Stomach (tissue), 9 donors: ENCODE results near the gene POLR3E. TPM values are rescaled to one million over a fixed set of nuclear protein-coding genes. Genes with fewer than 3 reads are reported as not detected.
A peak's percentile ranks its signal among the peaks of the same experiment; 100 is the strongest.

Experiments used
- DNase-seq, 2 donors: peaks; one replicate each; pipeline versions ENCODE4 v3.0.0 to v3.0.0-alpha.2; 2013 to 2019
- H3K27ac ChIP-seq, 5 donors: fragments of 200-600 bp in 4 of 5; sonication (generic) in 4 of 5; one replicate each; pipeline ENCODE4 v1.5.1; 2013 to 2019; ENCODE audit warnings: mild to moderate bottlenecking in 1 of 5, moderate library complexity in 1 of 5
- H3K27me3 ChIP-seq, 3 donors: fragments of 200-600 bp; sonication (generic); one replicate each; pipeline ENCODE4 v1.5.1; 2017 to 2019; ENCODE audit warnings: mixed run types in 1 of 3
- H3K36me3 ChIP-seq, 4 donors: fragments of 200-600 bp; sonication (generic); 1 replicate in 3 of 4; 2 replicates in 1 of 4; pipeline ENCODE4 v1.5.1; 2016 to 2019
- H3K4me1 ChIP-seq, 4 donors: fragments of 200-600 bp; sonication (generic); one replicate each; pipeline ENCODE4 v1.5.1; 2016 to 2019
- H3K4me3 ChIP-seq, 4 donors: fragments of 200-600 bp; sonication (generic) in 3 of 4; one replicate each; pipeline ENCODE4 v1.5.1; 2016 to 2019; ENCODE audit warnings: mild to moderate bottlenecking in 1 of 4
- H3K9me3 ChIP-seq, 4 donors: fragments of 200-600 bp; sonication (generic); one replicate each; pipeline ENCODE4 v1.5.1; 2016 to 2019
- EP300 ChIP-seq: sonication (generic); formaldehyde crosslinking; IDR thresholded peaks from one replicate; pipeline ENCODE4 v1.6.1; 2017; ENCODE audit warnings: antibody characterized with exemption
- POLR2A ChIP-seq, 4 donors: fragments of 450-650 bp; IDR thresholded peaks; one replicate each; pipeline ENCODE4 v1.6.1; 2016; ENCODE audit warnings: antibody characterized with exemption in 4 of 4, control low read depth in 2 of 4, mild to moderate bottlenecking in 1 of 4, moderate library complexity in 1 of 4
- POLR2AphosphoS5 ChIP-seq, 3 donors: sonication (generic); formaldehyde crosslinking; IDR thresholded peaks; one replicate each; pipeline ENCODE4 v1.6.1; 2016; ENCODE audit warnings: antibody characterized with exemption in 3 of 3
- WGBS, 5 donors: extraction: QIAGEN DNeasy Blood & Tissue Kit in 3 of 5; methylation state at CpG; one replicate each; pipeline versions ENCODE4 v1.1.5 to v1.1.7; 2013 to 2018; 5-methylcytosine and 5-hydroxymethylcytosine counted together
- intact Hi-C: fragments of 100-400 bp; cut with DNase I; formaldehyde crosslinking; loops from one replicate; pipeline ENCODE4 v1.15.1; 2023; ENCODE audit warnings: low total_unique reads
- polyA plus RNA-seq, 3 donors: library from polyadenylated mRNA; stranded (reverse); fragments of 200-250 nt; gene quantifications; one replicate each; pipeline ENCODE4 v1.2.3, GENCODE V29; 2013
- total RNA-seq, 5 donors: library from RNA; depleted of rRNA; stranded (reverse); fragments of >200 nt; gene quantifications; one replicate each; pipeline versions ENCODE4 v1.1.0 to v1.2.3, GENCODE V29; 2014 to 2016
- TF ChIP-seq, protein P1 (sequence below), 7 experiments: fragments of 450-650 bp in 4 of 7; fragments of 200-600 bp in 3 of 7; sonication (generic) in 3 of 7; IDR thresholded peaks; one replicate each; pipeline ENCODE4 v1.5.1; 2016 to 2019; ENCODE audit warnings: antibody characterized with exemption in 7 of 7, control low read depth in 2 of 7, mild to moderate bottlenecking in 1 of 7
- donor health status: healthy with polysubstance abuse.
- donor health status: Bipolar disorder and iron deficiency.
- donor health status: healthy.

Gene POLR3E
- total and polyA plus RNA-seq, 8 donors, result 13.1 to 99.1 (median 51.9) TPM

DNA sequence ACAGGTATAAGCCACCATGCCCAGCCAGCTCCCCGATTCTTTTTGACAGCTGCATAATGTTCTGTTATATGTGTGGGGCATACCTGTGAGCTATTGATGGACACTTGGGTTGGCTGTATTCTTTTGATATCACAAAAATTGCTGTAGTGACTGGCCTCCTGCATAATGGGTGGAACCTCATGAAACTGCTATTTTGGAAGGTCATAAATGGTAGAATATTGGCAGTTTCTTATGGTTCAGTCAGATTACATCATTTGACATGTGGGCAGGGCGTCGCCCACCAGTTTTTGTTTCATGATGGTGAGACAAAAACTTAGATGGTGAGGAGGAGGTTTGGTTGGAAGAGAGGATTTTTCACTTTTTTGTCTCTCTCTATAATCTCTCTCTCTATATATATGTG is 26.7 kb upstream of the POLR3E start:
- no peaks in the 10 kb centered on the region for H3K27me3 ChIP-seq
- peaks cover 0 to 9% (median 4%) of the 10 kb centered on the region in 4 donors for H3K4me1 ChIP-seq
- no peaks in the 10 kb centered on the region for H3K9me3 ChIP-seq
- no peak for DNase-seq
- H3K4me3 ChIP-seq, result no peak overlapping the region
- intact Hi-C loops, result no loop called here
- H3K27ac ChIP-seq, result no peak overlapping the region
- peaks cover 56 to 100% (median 100%) of the 10 kb centered on the region in 4 donors for H3K36me3 ChIP-seq
- TF ChIP-seq EP300, result no peak
- no peak for TF ChIP-seq POLR2A (IDR thresholded peaks at IDR 0.05)
- TF ChIP-seq, protein P1, sequence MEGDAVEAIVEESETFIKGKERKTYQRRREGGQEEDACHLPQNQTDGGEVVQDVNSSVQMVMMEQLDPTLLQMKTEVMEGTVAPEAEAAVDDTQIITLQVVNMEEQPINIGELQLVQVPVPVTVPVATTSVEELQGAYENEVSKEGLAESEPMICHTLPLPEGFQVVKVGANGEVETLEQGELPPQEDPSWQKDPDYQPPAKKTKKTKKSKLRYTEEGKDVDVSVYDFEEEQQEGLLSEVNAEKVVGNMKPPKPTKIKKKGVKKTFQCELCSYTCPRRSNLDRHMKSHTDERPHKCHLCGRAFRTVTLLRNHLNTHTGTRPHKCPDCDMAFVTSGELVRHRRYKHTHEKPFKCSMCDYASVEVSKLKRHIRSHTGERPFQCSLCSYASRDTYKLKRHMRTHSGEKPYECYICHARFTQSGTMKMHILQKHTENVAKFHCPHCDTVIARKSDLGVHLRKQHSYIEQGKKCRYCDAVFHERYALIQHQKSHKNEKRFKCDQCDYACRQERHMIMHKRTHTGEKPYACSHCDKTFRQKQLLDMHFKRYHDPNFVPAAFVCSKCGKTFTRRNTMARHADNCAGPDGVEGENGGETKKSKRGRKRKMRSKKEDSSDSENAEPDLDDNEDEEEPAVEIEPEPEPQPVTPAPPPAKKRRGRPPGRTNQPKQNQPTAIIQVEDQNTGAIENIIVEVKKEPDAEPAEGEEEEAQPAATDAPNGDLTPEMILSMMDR (IDR thresholded peaks at IDR 0.05), result no peak
- TF ChIP-seq POLR2AphosphoS5 (IDR thresholded peaks at IDR 0.05), result no peak
- 91 to 97% (median 96%) methylated on average over 3 of the region's 3 CpGs for WGBS, 5 donors

DNA sequence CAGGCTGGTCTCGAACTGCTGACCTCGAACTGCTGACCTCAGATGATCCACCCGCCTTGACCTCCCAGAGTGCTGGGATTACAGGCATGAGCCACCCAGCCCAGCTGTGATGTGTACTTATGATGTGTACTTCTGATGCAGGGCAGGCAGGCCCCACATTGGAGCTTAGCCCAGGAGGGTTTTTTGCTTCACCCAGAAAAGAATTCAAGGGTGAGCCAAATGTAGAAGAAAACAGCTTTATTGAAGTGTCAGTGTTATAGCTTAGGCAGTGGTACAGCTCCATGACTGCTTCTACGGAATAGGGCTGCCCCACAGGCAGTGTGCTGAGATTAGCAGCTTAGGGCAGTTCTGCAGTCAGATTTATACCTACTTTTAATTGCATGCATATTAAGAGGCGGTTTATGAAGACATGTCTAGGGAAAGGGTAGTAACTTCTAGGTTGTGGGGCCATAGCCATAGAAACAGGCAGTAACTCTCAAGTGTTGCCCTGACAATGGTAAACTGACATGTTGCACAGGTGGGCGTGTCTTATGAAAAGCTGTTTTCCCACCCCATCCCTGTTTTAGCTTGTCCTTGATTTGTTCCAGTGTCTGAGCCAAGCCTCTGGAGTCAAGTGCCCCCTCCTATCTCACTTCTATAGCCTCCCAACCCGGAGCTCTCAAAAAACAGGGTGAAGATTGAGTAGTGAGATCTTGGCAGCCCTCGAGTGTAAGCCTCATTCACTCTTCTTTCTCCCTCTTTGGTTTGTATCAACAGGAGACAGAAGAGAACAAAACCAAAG is 24.1 kb upstream of the POLR3E start:
- Histone ChIP-seq H3K4me1 (peaks cover 0 to 11% (median 5%) of the 10 kb centered on the region in 4 donors), H3K9me3 (no peaks in the 10 kb centered on the region), H3K27ac (peak overlapping the region in 2 of 5 donors; percentile 4 to 34), H3K27me3 (no peaks in the 10 kb centered on the region), H3K4me3 (no peak overlapping the region), H3K36me3 (peaks cover 39 to 100% (median 99%) of the 10 kb centered on the region in 4 donors)
- TF ChIP-seq POLR2AphosphoS5 (IDR thresholded peaks at IDR 0.05), result peak in 1 of 3 donors; percentile 15
- TF ChIP-seq, protein P1 (IDR thresholded peaks at IDR 0.05), result no peak
- DNase-seq, result no peak
- intact Hi-C loops, result no loop called here
- WGBS, 5 donors, result 70 to 82% (median 78%) methylated on average over 8 of the region's 8 CpGs

DNA sequence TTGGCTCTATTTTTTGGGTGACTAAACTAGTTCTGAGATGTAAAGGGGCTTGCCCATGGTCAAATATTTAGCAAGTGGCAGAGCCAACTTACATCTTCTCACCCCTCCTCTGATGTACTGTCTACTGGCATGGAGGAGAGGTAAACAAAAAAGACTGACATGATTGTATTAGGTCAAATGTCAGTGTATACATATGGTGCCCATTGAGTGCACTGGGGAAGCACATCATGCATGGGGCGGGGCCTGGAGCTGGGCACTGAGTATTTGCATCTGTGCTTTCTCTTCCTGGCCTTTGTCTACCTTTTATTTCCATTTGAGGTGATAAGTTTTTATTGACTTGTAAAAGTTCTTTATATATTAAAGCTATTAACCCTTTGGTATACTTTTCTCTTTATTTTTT is 22.3 kb upstream of the POLR3E start:
- Histone ChIP-seq H3K4me1 (peaks cover 0 to 24% (median 7%) of the 10 kb centered on the region in 4 donors), H3K4me3 (no peak overlapping the region), H3K36me3 (peaks cover 30 to 96% (median 93%) of the 10 kb centered on the region in 4 donors), H3K9me3 (no peaks in the 10 kb centered on the region), H3K27me3 (no peaks in the 10 kb centered on the region), H3K27ac (no peak overlapping the region)
- intact Hi-C loops, result no loop called here
- no peak for DNase-seq
- 89 to 100% (median 96%) methylated on average over 1 of the region's 1 CpG for WGBS, 5 donors
- TF ChIP-seq POLR2AphosphoS5 (IDR thresholded peaks at IDR 0.05) (no peak), EP300 (no peak), POLR2A (IDR thresholded peaks at IDR 0.05) (no peak)
- TF ChIP-seq, protein P1 (IDR thresholded peaks at IDR 0.05), result no peak

DNA sequence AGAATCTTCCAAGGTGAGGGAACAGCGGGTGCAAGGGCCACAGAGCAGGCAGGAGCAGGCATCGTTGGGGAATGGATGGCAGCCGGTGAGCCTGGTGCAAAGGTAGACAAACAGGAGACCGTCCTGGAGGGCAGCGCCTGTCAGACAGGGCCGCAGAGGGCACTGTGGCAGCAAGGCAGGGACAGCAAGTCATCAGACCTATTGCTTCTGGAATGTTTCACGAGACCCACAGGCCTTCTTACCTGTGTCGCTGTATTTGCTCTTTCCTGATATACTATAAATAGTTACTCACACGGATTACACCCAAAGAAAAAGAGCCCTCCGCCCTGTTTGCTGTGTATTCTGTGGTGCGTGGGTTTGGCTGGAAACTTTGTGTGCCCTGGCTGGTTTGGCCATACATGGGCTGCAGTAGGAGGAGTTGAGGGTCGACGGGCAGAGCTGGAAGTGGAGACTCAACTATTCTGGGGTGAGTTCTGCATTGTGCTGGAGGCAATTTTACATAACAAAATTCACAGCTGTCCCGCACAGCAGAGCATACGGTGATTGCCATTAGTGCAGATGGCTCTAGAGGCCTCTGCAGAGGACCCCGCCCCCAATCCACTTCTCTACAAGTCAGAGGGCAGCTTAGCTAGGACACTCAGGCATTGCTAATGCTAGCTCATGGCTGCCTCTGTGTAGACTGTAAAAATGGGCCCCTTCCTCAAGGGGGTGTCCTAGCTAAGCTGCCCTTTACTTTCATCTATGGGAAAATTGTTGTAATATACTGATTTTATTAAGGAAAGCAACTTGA is 18.6 kb upstream of the POLR3E start:
- peaks cover 0 to 16% (median 2%) of the 10 kb centered on the region in 4 donors for H3K4me1 ChIP-seq
- H3K9me3 ChIP-seq, result no peaks in the 10 kb centered on the region
- peak; percentile 39 to 54 for DNase-seq
- peak overlapping the region; percentile 23 to 65 (median 37) for H3K27ac ChIP-seq
- no peaks in the 10 kb centered on the region for H3K27me3 ChIP-seq
- H3K4me3 ChIP-seq, result no peak overlapping the region
- intact Hi-C loops, result no loop called here
- peaks cover 52 to 93% (median 92%) of the 10 kb centered on the region in 4 donors for H3K36me3 ChIP-seq
- 39 to 67% (median 59%) methylated on average over 16 of the region's 16 CpGs for WGBS, 5 donors
- peak in 1 of 3 donors; percentile 19 for TF ChIP-seq POLR2AphosphoS5 (IDR thresholded peaks at IDR 0.05)
- TF ChIP-seq, protein P1 (IDR thresholded peaks at IDR 0.05), result no peak
